ENCODE measurements around the gene RALGPS1. TPM values are rescaled to one million over a fixed set of nuclear protein-coding genes. Genes with fewer than 3 reads are reported as not detected.

Gene RALGPS1
- polyA plus RNA-seq, 2 of the 4 experiments (the other 2 are of a cell fraction): 5.0 to 7.9 TPM

DNA sequence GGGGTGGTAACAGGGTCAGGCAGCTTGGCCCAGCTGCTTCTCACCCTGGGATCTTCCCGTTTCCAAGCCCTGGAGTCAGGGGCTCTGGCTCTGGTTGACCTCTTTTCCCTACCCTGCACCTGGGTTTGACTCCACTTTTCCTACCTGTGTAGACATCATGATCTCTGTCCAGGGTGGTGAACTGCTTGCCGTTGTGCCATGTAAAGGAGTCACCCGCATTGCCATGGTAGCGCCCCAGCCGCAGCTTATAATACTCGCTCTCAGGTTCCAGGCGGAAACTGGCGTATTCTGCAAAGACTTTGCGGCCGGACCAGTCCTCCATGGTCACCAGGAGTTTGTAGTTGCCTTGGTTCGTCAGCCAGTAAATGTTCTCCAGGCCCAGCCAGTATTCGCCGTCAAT lies 176.9 kb downstream of the RALGPS1 start (continued):
- TF ChIP-seq POLR2AphosphoS2 (conservative IDR thresholded peaks at IDR 0.05; ENCODE audit: low read length) (no peak), HOXB13 (CRISPR knock-in tag; IDR thresholded peaks at IDR 0.05; ENCODE audit: low read depth) (no peak)

DNA sequence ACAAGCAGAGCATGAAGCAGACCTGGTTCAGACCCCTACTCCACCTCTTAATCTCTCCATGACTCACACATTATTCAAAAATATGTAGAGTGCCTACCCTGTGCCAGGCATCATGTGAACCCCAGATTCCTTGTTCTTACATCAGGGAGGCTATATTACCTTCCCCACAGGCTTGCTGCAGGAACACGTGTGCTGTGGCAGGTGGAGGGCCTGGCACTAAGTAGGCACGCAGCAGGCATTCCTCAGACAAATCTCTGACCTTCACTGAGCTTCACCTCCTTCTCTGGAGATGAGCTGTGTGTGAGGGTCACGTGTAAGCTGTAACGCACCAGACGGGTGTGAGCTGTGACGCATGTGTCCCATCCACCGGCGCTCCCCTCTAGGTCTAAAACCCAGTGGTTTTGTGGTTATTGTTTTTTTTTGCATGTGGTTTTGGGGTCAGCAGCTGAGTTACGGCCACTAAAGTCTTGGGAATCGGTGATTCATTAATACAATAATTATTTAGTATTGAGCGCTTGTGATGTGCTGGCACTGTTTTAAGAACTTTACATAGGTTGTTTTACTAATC lies 177.5 kb downstream of the RALGPS1 start:
- POLR2A ChIA-PET: no interaction called here
- 88% methylated on average over 11 of the region's 11 CpGs for WGBS (ENCODE audit: missing lambda C conversion rate)
- no peak for ATAC-seq

DNA sequence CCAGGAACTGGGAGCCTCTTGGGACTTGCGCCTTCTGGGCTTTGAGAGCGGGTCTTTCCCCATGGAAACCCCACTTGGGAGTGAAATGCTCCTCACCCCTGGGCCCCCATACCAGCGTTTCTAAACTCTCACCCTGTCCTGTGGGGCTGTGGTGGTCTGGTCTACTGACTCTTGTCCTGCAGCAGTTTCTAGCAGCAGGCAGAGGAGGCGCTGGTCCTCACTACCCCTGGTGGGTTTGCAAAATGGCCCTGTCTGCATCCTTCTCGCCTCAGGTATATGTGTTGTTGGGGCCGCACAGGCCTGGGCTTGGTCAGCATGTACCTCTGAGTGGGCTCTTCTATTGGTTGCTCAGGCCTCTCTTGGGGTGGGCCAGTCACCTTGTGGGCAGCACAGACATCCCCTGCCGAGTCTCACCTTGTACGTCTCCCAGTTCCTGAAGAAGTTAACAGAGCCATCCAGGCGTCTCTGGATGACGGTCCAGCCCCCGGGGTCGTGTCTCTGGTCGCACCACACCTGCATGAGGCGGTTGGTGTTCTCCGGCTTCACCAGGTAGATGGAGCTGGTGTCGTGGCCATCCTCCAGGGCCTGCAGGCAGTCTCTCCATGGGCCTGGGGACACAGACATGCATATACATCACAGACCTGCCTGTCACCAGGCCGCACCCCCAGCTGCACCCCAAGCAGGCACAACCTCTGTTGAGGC lies 178.9 kb downstream of the RALGPS1 start:
- WGBS (ENCODE audit: missing lambda C conversion rate): 90% methylated on average over 17 of the region's 17 CpGs
- no peaks in the 10 kb centered on the region for H3K4me1 ChIP-seq
- CTCF ChIA-PET: no interaction called here
- DNase-seq (ENCODE audit: low read depth in 1 of 2, low spot score in 1 of 2) (no peak), FAIRE-seq (no peak), ATAC-seq (no peak)
- H3K27ac ChIP-seq: no peak overlapping the region
- H3K4me2 ChIP-seq: no peak overlapping the region
- H3K4me3 ChIP-seq: no peak overlapping the region
- H3K9me3 ChIP-seq: no peaks in the 10 kb centered on the region
- POLR2A ChIA-PET: no interaction called here
- no peak for TF ChIP-seq RAD21 (conservative IDR thresholded peaks at IDR 0.05 in 1 of 2, IDR thresholded peaks at IDR 0.05 in 1 of 2)
- TF ChIP-seq CBX8 (IDR thresholded peaks at IDR 0.05): no peak
- no peak for TF ChIP-seq EHF (CRISPR knock-in tag; IDR thresholded peaks at IDR 0.05)
- TF ChIP-seq HEYL (CRISPR knock-in tag; IDR thresholded peaks at IDR 0.05): no peak
- TF ChIP-seq CBX2 (IDR thresholded peaks at IDR 0.05; ENCODE audit: borderline replicate concordance, low read depth): no peak
- TF ChIP-seq, protein P1, sequence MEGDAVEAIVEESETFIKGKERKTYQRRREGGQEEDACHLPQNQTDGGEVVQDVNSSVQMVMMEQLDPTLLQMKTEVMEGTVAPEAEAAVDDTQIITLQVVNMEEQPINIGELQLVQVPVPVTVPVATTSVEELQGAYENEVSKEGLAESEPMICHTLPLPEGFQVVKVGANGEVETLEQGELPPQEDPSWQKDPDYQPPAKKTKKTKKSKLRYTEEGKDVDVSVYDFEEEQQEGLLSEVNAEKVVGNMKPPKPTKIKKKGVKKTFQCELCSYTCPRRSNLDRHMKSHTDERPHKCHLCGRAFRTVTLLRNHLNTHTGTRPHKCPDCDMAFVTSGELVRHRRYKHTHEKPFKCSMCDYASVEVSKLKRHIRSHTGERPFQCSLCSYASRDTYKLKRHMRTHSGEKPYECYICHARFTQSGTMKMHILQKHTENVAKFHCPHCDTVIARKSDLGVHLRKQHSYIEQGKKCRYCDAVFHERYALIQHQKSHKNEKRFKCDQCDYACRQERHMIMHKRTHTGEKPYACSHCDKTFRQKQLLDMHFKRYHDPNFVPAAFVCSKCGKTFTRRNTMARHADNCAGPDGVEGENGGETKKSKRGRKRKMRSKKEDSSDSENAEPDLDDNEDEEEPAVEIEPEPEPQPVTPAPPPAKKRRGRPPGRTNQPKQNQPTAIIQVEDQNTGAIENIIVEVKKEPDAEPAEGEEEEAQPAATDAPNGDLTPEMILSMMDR (IDR thresholded peaks at IDR 0.05): no peak
- TF ChIP-seq HOXB13 (CRISPR knock-in tag; IDR thresholded peaks at IDR 0.05; ENCODE audit: low read depth): no peak
- no peak for TF ChIP-seq FOXS1 (CRISPR knock-in tag; IDR thresholded peaks at IDR 0.05)
- TF ChIP-seq ZFP36 (IDR thresholded peaks at IDR 0.05; ENCODE audit: borderline replicate concordance, partially characterized antibody): no peak
- no peak for TF ChIP-seq JUNB (IDR thresholded peaks at IDR 0.05)
- TF ChIP-seq, protein P2, sequence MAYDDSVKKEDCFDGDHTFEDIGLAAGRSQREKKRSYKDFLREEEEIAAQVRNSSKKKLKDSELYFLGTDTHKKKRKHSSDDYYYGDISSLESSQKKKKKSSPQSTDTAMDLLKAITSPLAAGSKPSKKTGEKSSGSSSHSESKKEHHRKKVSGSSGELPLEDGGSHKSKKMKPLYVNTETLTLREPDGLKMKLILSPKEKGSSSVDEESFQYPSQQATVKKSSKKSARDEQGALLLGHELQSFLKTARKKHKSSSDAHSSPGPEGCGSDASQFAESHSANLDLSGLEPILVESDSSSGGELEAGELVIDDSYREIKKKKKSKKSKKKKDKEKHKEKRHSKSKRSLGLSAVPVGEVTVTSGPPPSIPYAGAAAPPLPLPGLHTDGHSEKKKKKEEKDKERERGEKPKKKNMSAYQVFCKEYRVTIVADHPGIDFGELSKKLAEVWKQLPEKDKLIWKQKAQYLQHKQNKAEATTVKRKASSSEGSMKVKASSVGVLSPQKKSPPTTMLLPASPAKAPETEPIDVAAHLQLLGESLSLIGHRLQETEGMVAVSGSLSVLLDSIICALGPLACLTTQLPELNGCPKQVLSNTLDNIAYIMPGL (CRISPR knock-in tag; IDR thresholded peaks at IDR 0.05; ENCODE audit: borderline replicate concordance): no peak
- TF ChIP-seq MAFK (IDR thresholded peaks at IDR 0.05; ENCODE audit: partially characterized antibody): no peak
- no peak for TF ChIP-seq FOSB (CRISPR knock-in tag; IDR thresholded peaks at IDR 0.05)
- TF ChIP-seq EHMT2 (IDR thresholded peaks at IDR 0.05; ENCODE audit: low read depth): no peak
- TF ChIP-seq SMC3 (IDR thresholded peaks at IDR 0.05): no peak
- TF ChIP-seq ZC3H11A (IDR thresholded peaks at IDR 0.05): no peak

More for the DNA sequence above, 177.5 kb downstream of the RALGPS1 start:
- Histone ChIP-seq H3K4me2 (no peak overlapping the region), H3K27ac (no peak overlapping the region), H3K9me3 (no peaks in the 10 kb centered on the region), H3K4me3 (no peak overlapping the region), H3K4me1 (no peaks in the 10 kb centered on the region)
- FAIRE-seq: no peak
- TF ChIP-seq ZNF302 (CRISPR knock-in tag; IDR thresholded peaks at IDR 0.05) (no peak), FOSB (CRISPR knock-in tag; IDR thresholded peaks at IDR 0.05) (no peak), SMC3 (IDR thresholded peaks at IDR 0.05) (no peak), KDM5A (IDR thresholded peaks at IDR 0.05) (no peak), SREBF2 (IDR thresholded peaks at IDR 0.05) (no peak), POLR2AphosphoS2 (conservative IDR thresholded peaks at IDR 0.05; ENCODE audit: low read length) (no peak), CHD4 (IDR thresholded peaks at IDR 0.05; ENCODE audit: borderline replicate concordance) (no peak), EP300 (IDR thresholded peaks at IDR 0.05) (no peak), MAFK (IDR thresholded peaks at IDR 0.05; ENCODE audit: partially characterized antibody) (no peak)
- TF ChIP-seq, protein P3, sequence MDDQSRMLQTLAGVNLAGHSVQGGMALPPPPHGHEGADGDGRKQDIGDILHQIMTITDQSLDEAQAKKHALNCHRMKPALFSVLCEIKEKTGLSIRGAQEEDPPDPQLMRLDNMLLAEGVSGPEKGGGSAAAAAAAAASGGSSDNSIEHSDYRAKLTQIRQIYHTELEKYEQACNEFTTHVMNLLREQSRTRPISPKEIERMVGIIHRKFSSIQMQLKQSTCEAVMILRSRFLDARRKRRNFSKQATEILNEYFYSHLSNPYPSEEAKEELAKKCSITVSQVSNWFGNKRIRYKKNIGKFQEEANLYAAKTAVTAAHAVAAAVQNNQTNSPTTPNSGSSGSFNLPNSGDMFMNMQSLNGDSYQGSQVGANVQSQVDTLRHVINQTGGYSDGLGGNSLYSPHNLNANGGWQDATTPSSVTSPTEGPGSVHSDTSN (IDR thresholded peaks at IDR 0.05): no peak
- TF ChIP-seq, protein P4, sequence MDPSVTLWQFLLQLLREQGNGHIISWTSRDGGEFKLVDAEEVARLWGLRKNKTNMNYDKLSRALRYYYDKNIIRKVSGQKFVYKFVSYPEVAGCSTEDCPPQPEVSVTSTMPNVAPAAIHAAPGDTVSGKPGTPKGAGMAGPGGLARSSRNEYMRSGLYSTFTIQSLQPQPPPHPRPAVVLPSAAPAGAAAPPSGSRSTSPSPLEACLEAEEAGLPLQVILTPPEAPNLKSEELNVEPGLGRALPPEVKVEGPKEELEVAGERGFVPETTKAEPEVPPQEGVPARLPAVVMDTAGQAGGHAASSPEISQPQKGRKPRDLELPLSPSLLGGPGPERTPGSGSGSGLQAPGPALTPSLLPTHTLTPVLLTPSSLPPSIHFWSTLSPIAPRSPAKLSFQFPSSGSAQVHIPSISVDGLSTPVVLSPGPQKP (IDR thresholded peaks at IDR 0.05; ENCODE audit: low read depth, low read length): no peak
- TF ChIP-seq, protein P2 (CRISPR knock-in tag; IDR thresholded peaks at IDR 0.05; ENCODE audit: borderline replicate concordance): no peak
- TF ChIP-seq, protein P5, sequence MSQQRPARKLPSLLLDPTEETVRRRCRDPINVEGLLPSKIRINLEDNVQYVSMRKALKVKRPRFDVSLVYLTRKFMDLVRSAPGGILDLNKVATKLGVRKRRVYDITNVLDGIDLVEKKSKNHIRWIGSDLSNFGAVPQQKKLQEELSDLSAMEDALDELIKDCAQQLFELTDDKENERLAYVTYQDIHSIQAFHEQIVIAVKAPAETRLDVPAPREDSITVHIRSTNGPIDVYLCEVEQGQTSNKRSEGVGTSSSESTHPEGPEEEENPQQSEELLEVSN (IDR thresholded peaks at IDR 0.05; ENCODE audit: borderline replicate concordance, low read depth): no peak
- CTCF ChIA-PET: interaction anchor here (1.1 kb wide), 1 partner anchor 15 kb away, joined by 3 read pairs; no protein-coding TSS in a partner anchor
- DNase-seq (ENCODE audit: low read depth in 1 of 2, low spot score in 1 of 2): no peak

Data from A549 (cell line).